Central memory CD8-positive, alpha-beta T cell (primary cell): ENCODE data around the gene HNRNPK.

Experiments
- ATAC-seq: fragments of 150-1000 bp; cut with Tn5 transposase; replicated peaks from 2 replicates; pipeline ENCODE4 v1.10.0; 2022; ENCODE audit warnings: mild to moderate bottlenecking, moderate FRiP score, moderate number of reproducible peaks; ENCODE audit not compliant: poor library complexity, severe bottlenecking; ENCODE audit errors: extremely low read depth
- DNase-seq, 2 donors: peaks; one replicate each; pipeline ENCODE4 v3.0.0; 2021; ENCODE audit warnings: low spot score in 2 of 2
- H3K27ac Mint-ChIP-seq: one replicate; pipeline ENCODE4 v1.8.0; 2022; ENCODE audit warnings: low read depth, mild to moderate bottlenecking, moderate library complexity, mixed read lengths
- H3K27me3 Mint-ChIP-seq: one replicate; pipeline ENCODE4 v1.8.0; 2022; ENCODE audit warnings: mixed read lengths
- H3K36me3 Mint-ChIP-seq: one replicate; pipeline ENCODE4 v1.8.0; 2022; ENCODE audit warnings: mild to moderate bottlenecking, moderate library complexity, mixed read lengths; ENCODE audit not compliant: insufficient read depth
- H3K4me1 Mint-ChIP-seq: one replicate; pipeline ENCODE4 v1.8.0; 2022; ENCODE audit warnings: mixed read lengths
- H3K4me3 Mint-ChIP-seq: one replicate; pipeline ENCODE4 v1.8.0; 2022; ENCODE audit warnings: mild to moderate bottlenecking, moderate library complexity, mixed read lengths
- H3K9me3 Mint-ChIP-seq: one replicate; pipeline ENCODE4 v1.8.0; 2022; ENCODE audit warnings: mixed read lengths

The HNRNPK gene

GRCh38 chr9:83988411-83988810 is 8.4 kb upstream of the HNRNPK start:
- Mint-ChIP-seq H3K36me3 (peaks cover 2% of the 10 kb centered on the region), H3K27ac (no peak overlapping the region), H3K9me3 (no peaks in the 10 kb centered on the region), H3K27me3 (no peaks in the 10 kb centered on the region), H3K4me3 (no peak overlapping the region), H3K4me1 (peaks cover 14% of the 10 kb centered on the region)
- ATAC-seq (no peak), DNase-seq (no peak)

- H3K27me3 Mint-ChIP-seq, result no peaks in the 10 kb centered on the region
Measured at GRCh38 chr9:83987402-83987791, 7.4 kb upstream of the HNRNPK start.

DNA sequence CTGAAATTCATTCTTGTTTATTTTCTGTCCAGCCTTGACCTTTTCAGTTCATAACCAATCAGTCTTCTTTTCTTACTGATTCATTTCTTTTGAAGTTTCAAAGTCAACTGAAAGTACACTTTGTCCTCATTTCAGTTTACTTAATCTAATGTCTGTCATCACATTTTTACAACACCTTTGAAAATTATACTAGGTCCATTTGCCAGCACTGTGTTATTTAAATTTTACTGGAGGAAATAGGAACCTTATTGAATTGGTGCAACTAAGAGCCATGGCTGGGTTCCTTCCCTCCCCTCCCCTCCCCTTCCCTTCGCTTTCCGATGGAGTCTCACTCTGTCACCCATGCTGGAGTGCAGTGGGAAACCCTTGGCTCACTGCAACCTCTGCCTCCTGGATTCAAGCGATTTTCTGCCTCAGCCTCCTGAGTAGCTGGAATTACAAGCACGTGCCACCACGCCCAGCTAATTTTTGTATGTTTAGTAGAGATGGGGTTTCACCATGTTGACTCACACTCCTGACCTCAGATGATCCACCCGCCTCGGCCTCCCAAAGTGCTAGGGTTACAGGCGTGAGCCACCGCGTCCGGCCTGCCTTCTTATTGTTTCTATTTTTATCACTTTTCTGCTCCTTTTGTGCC is 6.9 kb upstream of the HNRNPK start:
- no peak overlapping the region for H3K4me3 Mint-ChIP-seq
- H3K27ac Mint-ChIP-seq, result peak overlapping the region; percentile 17
- peaks cover 23% of the 10 kb centered on the region for H3K4me1 Mint-ChIP-seq
- no peaks in the 10 kb centered on the region for H3K9me3 Mint-ChIP-seq
- H3K36me3 Mint-ChIP-seq, result peaks cover 2% of the 10 kb centered on the region
- DNase-seq (no peak), ATAC-seq (no peak)
- no peaks in the 10 kb centered on the region for H3K27me3 Mint-ChIP-seq

More at GRCh38 chr9:83987402-83987791, 7.4 kb upstream of the HNRNPK start:
- DNase-seq, result no peak
- Mint-ChIP-seq H3K4me3 (no peak overlapping the region), H3K4me1 (peaks cover 21% of the 10 kb centered on the region), H3K27ac (peak overlapping the region; percentile 17), H3K9me3 (no peaks in the 10 kb centered on the region), H3K36me3 (peaks cover 2% of the 10 kb centered on the region)
- ATAC-seq, result no peak

GRCh38 chr9:83986195-83986594 is 6.2 kb upstream of the HNRNPK start:
- Mint-ChIP-seq H3K9me3 (no peaks in the 10 kb centered on the region), H3K27me3 (no peaks in the 10 kb centered on the region), H3K36me3 (peaks cover 7% of the 10 kb centered on the region), H3K4me3 (no peak overlapping the region), H3K27ac (no peak overlapping the region), H3K4me1 (peaks cover 28% of the 10 kb centered on the region)
- ATAC-seq, result no peak
- no peak for DNase-seq

GRCh38 chr9:83981126-83981871 is 1.3 kb upstream of the HNRNPK start:
- Mint-ChIP-seq H3K36me3 (peaks cover 51% of the 10 kb centered on the region), H3K4me1 (peaks cover 43% of the 10 kb centered on the region), H3K9me3 (no peaks in the 10 kb centered on the region), H3K27ac (peak overlapping the region; percentile 100), H3K27me3 (no peaks in the 10 kb centered on the region), H3K4me3 (peak overlapping the region; percentile 99)
- DNase-seq (no peak), ATAC-seq (no peak)

- H3K36me3 Mint-ChIP-seq, result peaks cover 58% of the 10 kb centered on the region
- no peaks in the 10 kb centered on the region for H3K9me3 Mint-ChIP-seq
- peak; percentile 97 for DNase-seq
- H3K4me3 Mint-ChIP-seq, result peak within 1 kb of the TSS; percentile 99
- H3K27me3 Mint-ChIP-seq, result no peaks in the 10 kb centered on the region
- ATAC-seq, result peak; percentile 75
- H3K4me1 Mint-ChIP-seq, result peaks cover 51% of the 10 kb centered on the region
- peak within 1 kb of the TSS; percentile 100 for H3K27ac Mint-ChIP-seq
Measured at GRCh38 chr9:83980395-83981125, 545 bp upstream of the HNRNPK start, which contains the start of gene RMI1. TSS of gene RMI1 (plus strand) at chr9:83980805. CDS start at chr9:84000987, 20,182 bp downstream.

DNA sequence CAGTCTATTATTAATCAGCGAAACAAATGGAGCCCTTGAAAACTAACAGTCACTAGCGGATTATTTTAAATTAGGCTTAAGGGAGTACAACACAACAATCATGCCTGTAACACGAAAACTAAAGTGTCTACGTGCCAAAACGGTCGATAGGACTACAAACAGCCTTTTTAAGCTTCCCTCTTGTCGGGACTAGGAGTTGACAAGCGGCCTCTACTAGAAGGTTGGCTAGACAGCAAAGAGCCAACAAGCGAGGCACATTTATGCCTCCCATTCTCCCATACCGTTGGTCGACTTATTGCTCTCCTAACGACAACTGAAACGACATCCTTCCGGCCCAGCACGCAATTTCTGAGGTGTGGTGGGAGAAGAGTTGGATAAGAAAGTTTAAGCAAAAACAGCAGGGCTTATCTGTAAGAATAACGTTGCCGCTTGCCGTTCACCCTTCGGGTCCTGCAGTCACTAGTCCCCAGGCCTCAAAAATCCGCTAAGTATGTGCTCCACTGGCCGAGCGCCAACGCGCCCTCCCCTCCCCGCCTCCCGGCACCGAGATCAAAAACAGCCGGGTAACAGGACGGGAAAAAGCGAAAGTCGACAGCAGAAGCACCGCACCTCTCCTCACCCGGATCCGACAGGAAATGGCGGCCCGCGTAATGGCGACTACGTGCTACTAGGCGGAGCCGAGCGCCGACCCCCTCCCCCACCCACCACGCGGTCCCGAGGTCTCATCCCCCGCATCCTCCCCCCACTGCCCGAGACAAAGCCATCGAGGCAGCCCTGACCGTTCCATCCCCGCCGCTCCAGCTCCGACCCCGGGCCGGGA is 813 bp downstream of the HNRNPK start:
- Mint-ChIP-seq H3K27ac (peak overlapping the region; percentile 100), H3K4me1 (peaks cover 64% of the 10 kb centered on the region), H3K4me3 (peak overlapping the region; percentile 99), H3K36me3 (peaks cover 72% of the 10 kb centered on the region), H3K27me3 (no peaks in the 10 kb centered on the region), H3K9me3 (no peaks in the 10 kb centered on the region)
- DNase-seq (peak; percentile 71 to 80), ATAC-seq (peak; percentile 57)

DNA sequence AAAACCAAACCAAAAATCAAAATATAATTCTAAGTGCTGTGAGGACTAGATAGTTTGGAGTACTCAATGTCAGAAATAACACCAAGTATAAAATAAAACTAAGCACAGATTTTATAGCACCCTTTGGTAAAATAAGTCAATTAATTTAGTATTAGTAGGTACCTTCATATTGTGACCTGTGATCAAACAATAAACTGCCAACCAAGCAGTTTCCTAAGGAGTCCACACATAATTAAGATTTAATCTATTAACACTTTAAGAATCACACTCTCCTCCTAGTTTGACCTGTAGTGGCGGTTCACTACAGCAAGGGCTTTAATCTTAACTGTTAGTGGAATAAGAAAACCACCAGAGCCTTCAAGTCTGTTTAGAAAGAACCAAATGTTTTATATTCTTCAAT is 2.8 kb downstream of the HNRNPK start:
- ATAC-seq (no peak), DNase-seq (no peak)
- peak overlapping the region; percentile 99 for H3K4me3 Mint-ChIP-seq
- no peaks in the 10 kb centered on the region for H3K27me3 Mint-ChIP-seq
- peaks cover 90% of the 10 kb centered on the region for H3K36me3 Mint-ChIP-seq
- no peak overlapping the region for H3K27ac Mint-ChIP-seq
- H3K4me1 Mint-ChIP-seq, result peaks cover 62% of the 10 kb centered on the region
- H3K9me3 Mint-ChIP-seq, result no peaks in the 10 kb centered on the region

DNA sequence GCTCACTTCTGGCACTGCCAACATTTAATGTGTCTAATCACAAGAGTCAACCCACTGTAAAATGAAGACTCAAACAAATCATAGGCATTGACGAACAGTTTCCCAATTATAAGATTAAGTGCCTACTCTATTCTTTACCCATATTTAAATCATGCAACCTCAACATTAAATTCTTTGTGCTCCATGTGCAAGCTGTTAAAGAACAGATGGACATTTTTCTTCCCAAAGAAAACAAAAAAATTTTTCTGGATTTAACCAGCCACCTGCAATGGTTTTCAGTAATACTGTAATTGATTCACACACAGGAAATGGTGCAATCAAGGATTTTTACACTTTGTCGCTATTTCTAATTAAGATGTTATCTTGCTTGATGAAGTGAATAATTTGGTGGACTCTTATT is 3.6 kb downstream of the HNRNPK start:
- Mint-ChIP-seq H3K4me1 (peaks cover 66% of the 10 kb centered on the region), H3K27ac (no peak overlapping the region), H3K9me3 (no peaks in the 10 kb centered on the region), H3K36me3 (peaks cover 95% of the 10 kb centered on the region), H3K4me3 (peak overlapping the region; percentile 55), H3K27me3 (no peaks in the 10 kb centered on the region)
- DNase-seq (no peak), ATAC-seq (no peak)

- no peaks in the 10 kb centered on the region for H3K9me3 Mint-ChIP-seq
- no peaks in the 10 kb centered on the region for H3K27me3 Mint-ChIP-seq
- H3K4me3 Mint-ChIP-seq, result peak overlapping the region; percentile 55
- H3K27ac Mint-ChIP-seq, result peak overlapping the region; percentile 14
- no peak for DNase-seq
- peaks cover 61% of the 10 kb centered on the region for H3K4me1 Mint-ChIP-seq
- H3K36me3 Mint-ChIP-seq, result peaks cover 98% of the 10 kb centered on the region
- ATAC-seq, result no peak
Measured at GRCh38 chr9:83975300-83975699, 4.7 kb downstream of the HNRNPK start.

GRCh38 chr9:83972286-83972685 is 7.7 kb downstream of the HNRNPK start:
- H3K4me1 Mint-ChIP-seq, result peaks cover 47% of the 10 kb centered on the region
- no peaks in the 10 kb centered on the region for H3K9me3 Mint-ChIP-seq
- peaks cover 97% of the 10 kb centered on the region for H3K36me3 Mint-ChIP-seq
- no peaks in the 10 kb centered on the region for H3K27me3 Mint-ChIP-seq
- ATAC-seq, result peak; percentile 37
- DNase-seq, result no peak
- no peak overlapping the region for H3K4me3 Mint-ChIP-seq
- H3K27ac Mint-ChIP-seq, result peak overlapping the region; percentile 64

GRCh38 chr9:83971485-83971884 is 8.5 kb downstream of the HNRNPK start:
- Mint-ChIP-seq H3K27ac (peak overlapping the region; percentile 64), H3K36me3 (peaks cover 96% of the 10 kb centered on the region), H3K4me1 (peaks cover 46% of the 10 kb centered on the region), H3K27me3 (no peaks in the 10 kb centered on the region), H3K4me3 (no peak overlapping the region), H3K9me3 (no peaks in the 10 kb centered on the region)
- ATAC-seq (no peak), DNase-seq (no peak)
